Measurements from ENCODE around the gene ARHGAP32. TPM values are rescaled to one million over a fixed set of nuclear protein-coding genes. Genes with fewer than 3 reads are reported as not detected.

The ARHGAP32 gene
- total and polyA plus RNA-seq, 2 donors (not counting 1 experiment from before 2014, with no cell fraction given) = 4.0 to 9.6 TPM

GRCh38 chr11:129042503-129042902 is 149.6 kb downstream of the ARHGAP32 start:
- H3K27me3 ChIP-seq (ENCODE audit: control insufficient read depth, insufficient read depth, low read length) = no peaks in the 10 kb centered on the region
- H3K9me3 ChIP-seq (ENCODE audit: control insufficient read depth, insufficient read depth, low read depth, low read length) = no peaks in the 10 kb centered on the region
- DNase-seq (ENCODE audit: low read depth in 2 of 2) = no peak
- peaks cover 2% of the 10 kb centered on the region for H3K4me1 ChIP-seq (ENCODE audit: control insufficient read depth, extremely low read depth, insufficient read depth, low read length)
- no peak overlapping the region for H3K9ac ChIP-seq (ENCODE audit: insufficient read depth, low read length)
- H3K4me2 ChIP-seq (ENCODE audit: extremely low read depth, insufficient read depth, low read length) = no peak overlapping the region
- H3K4me3 ChIP-seq (replicated peaks in 1 of 4; ENCODE audit: control extremely low read depth in 1 of 4, insufficient read depth in 1 of 4, low read depth in 3 of 4, low read length in 4 of 4) = no peak overlapping the region
- no peak overlapping the region for H3K27ac ChIP-seq (ENCODE audit: insufficient read depth, low read length)
- H3K79me2 ChIP-seq (ENCODE audit: control insufficient read depth, insufficient read depth, low read length) = no peaks in the 10 kb centered on the region
- TF ChIP-seq CTCF (conservative IDR thresholded peaks at IDR 0.05 in 1 of 2, IDR thresholded peaks at IDR 0.05 in 1 of 2; ENCODE audit: low read depth in 1 of 2, low read length in 2 of 2) (no peak), EZH2 (IDR thresholded peaks at IDR 0.05; ENCODE audit: low read length, missing control alignments) (no peak)
- H4K20me1 ChIP-seq (ENCODE audit: control insufficient read depth, extremely low read depth, insufficient read depth, low read length) = no peaks in the 10 kb centered on the region
- H3K36me3 ChIP-seq (ENCODE audit: control insufficient read depth, insufficient read depth, low read length) = no peaks in the 10 kb centered on the region
- no peak overlapping the region for H2AFZ ChIP-seq (ENCODE audit: low read length)

DNA sequence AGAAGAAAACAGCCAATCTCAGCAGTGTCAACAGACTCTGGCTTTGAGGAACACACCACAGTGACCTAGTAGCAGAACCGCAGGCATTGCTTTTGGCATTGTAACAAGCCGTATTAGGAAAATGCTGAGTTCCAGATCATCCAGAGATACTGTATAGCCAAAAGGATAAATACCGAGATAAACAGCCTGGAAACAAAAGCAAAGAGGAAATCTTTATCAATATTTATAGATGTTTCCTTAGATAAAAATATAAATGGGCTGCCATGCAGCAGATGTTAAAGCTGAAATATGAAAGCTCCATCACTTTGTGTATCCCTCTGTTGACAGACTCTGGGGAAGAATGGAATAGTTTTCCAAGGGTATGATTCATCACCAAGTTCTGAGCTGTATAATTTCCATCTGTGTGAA is 150.5 kb downstream of the ARHGAP32 start:
- no peaks in the 10 kb centered on the region for H3K79me2 ChIP-seq (ENCODE audit: control insufficient read depth, insufficient read depth, low read length)
- H3K27ac ChIP-seq (ENCODE audit: insufficient read depth, low read length) = no peak overlapping the region
- H3K4me1 ChIP-seq (ENCODE audit: control insufficient read depth, extremely low read depth, insufficient read depth, low read length) = peaks cover 2% of the 10 kb centered on the region
- H3K4me2 ChIP-seq (ENCODE audit: extremely low read depth, insufficient read depth, low read length) = peak overlapping the region; percentile 54
- DNase-seq (ENCODE audit: low read depth in 2 of 2) = peak; percentile 28 to 54
- H3K4me3 ChIP-seq (replicated peaks in 1 of 4; ENCODE audit: control extremely low read depth in 1 of 4, insufficient read depth in 1 of 4, low read depth in 3 of 4, low read length in 4 of 4) = no peak overlapping the region
- no peak overlapping the region for H2AFZ ChIP-seq (ENCODE audit: low read length)
- no peaks in the 10 kb centered on the region for H3K27me3 ChIP-seq (ENCODE audit: control insufficient read depth, insufficient read depth, low read length)
- no peak for TF ChIP-seq CTCF (conservative IDR thresholded peaks at IDR 0.05 in 1 of 2, IDR thresholded peaks at IDR 0.05 in 1 of 2; ENCODE audit: low read depth in 1 of 2, low read length in 2 of 2)
- TF ChIP-seq EZH2 (IDR thresholded peaks at IDR 0.05; ENCODE audit: low read length, missing control alignments) = no peak
- H3K9me3 ChIP-seq (ENCODE audit: control insufficient read depth, insufficient read depth, low read depth, low read length) = no peaks in the 10 kb centered on the region
- no peaks in the 10 kb centered on the region for H4K20me1 ChIP-seq (ENCODE audit: control insufficient read depth, extremely low read depth, insufficient read depth, low read length)
- H3K36me3 ChIP-seq (ENCODE audit: control insufficient read depth, insufficient read depth, low read length) = no peaks in the 10 kb centered on the region
- H3K9ac ChIP-seq (ENCODE audit: insufficient read depth, low read length) = no peak overlapping the region

GRCh38 chr11:129040934-129041333 is 151.2 kb downstream of the ARHGAP32 start:
- DNase-seq (ENCODE audit: low read depth in 2 of 2) = no peak
- Histone ChIP-seq H2AFZ (ENCODE audit: low read length) (no peak overlapping the region), H3K9me3 (ENCODE audit: control insufficient read depth, insufficient read depth, low read depth, low read length) (no peaks in the 10 kb centered on the region), H3K4me2 (ENCODE audit: extremely low read depth, insufficient read depth, low read length) (no peak overlapping the region), H3K4me3 (replicated peaks in 1 of 4; ENCODE audit: control extremely low read depth in 1 of 4, insufficient read depth in 1 of 4, low read depth in 3 of 4, low read length in 4 of 4) (no peak overlapping the region), H3K4me1 (ENCODE audit: control insufficient read depth, extremely low read depth, insufficient read depth, low read length) (peaks cover 2% of the 10 kb centered on the region), H3K36me3 (ENCODE audit: control insufficient read depth, insufficient read depth, low read length) (no peaks in the 10 kb centered on the region), H3K27ac (ENCODE audit: insufficient read depth, low read length) (no peak overlapping the region), H4K20me1 (ENCODE audit: control insufficient read depth, extremely low read depth, insufficient read depth, low read length) (no peaks in the 10 kb centered on the region), H3K9ac (ENCODE audit: insufficient read depth, low read length) (no peak overlapping the region), H3K79me2 (ENCODE audit: control insufficient read depth, insufficient read depth, low read length) (no peaks in the 10 kb centered on the region), H3K27me3 (ENCODE audit: control insufficient read depth, insufficient read depth, low read length) (no peaks in the 10 kb centered on the region)
- TF ChIP-seq CTCF (conservative IDR thresholded peaks at IDR 0.05 in 1 of 2, IDR thresholded peaks at IDR 0.05 in 1 of 2; ENCODE audit: low read depth in 1 of 2, low read length in 2 of 2) (no peak), EZH2 (IDR thresholded peaks at IDR 0.05; ENCODE audit: low read length, missing control alignments) (no peak)

Measured in fibroblast of lung (primary cell).